Lower lobe of right lung (tissue), 2 donors: ENCODE data around the gene ABHD16A. TPM values are rescaled to one million over a fixed set of nuclear protein-coding genes. Genes with fewer than 3 reads are reported as not detected.

Experiments used
- ATAC-seq, 2 donors: fragments of 200-7000 bp; cut with Tn5 transposase; one replicate each; pipeline ENCODE4 v1.9.1; 2020 to 2022; ENCODE audit warnings: mild to moderate bottlenecking in 2 of 2, moderate library complexity in 2 of 2
- DNase-seq: peaks from one replicate; pipeline ENCODE4 v3.0.0-alpha.2; 2020
- H3K27ac ChIP-seq: fragments of 200-600 bp; one replicate; pipeline ENCODE4 v1.8.0; 2022
- H3K27me3 ChIP-seq: fragments of 200-600 bp; one replicate; pipeline ENCODE4 v1.8.0; 2022; ENCODE audit warnings: low read depth
- H3K36me3 ChIP-seq: fragments of 200-600 bp; one replicate; pipeline ENCODE4 v1.8.0; 2022; ENCODE audit warnings: mild to moderate bottlenecking
- H3K4me1 ChIP-seq: fragments of 200-600 bp; one replicate; pipeline ENCODE4 v1.8.0; 2022
- H3K4me3 ChIP-seq: fragments of 200-600 bp; one replicate; pipeline ENCODE4 v1.8.0; 2022; ENCODE audit warnings: mild to moderate bottlenecking
- H3K9me3 ChIP-seq: fragments of 200-600 bp; one replicate; pipeline ENCODE4 v1.8.0; 2022
- intact Hi-C: fragments of 100-400 bp; cut with DNase I; formaldehyde crosslinking; loops from one replicate; pipeline ENCODE4 v1.11.0; 2022
- total RNA-seq: library from RNA; stranded (reverse); fragmentation: NEBNext Ultra II Directional; extraction: Animal tissue kit (Norgen Biotek cat#: 25700); gene quantifications from one replicate; pipeline ENCODE4 v1.2.1, GENCODE V29; 2021
- TF ChIP-seq, protein P1 (sequence below): fragments of 200-600 bp; IDR thresholded peaks from one replicate; pipeline ENCODE4 v1.8.0; 2022; ENCODE audit warnings: antibody characterized with exemption, mild to moderate bottlenecking
- donor health status: DM: no; HTN: yes; CAD: no; lungs with severe emphysema.

The ABHD16A gene
- total RNA-seq, 1 donor from 2014 or later = 56.4 TPM

DNA sequence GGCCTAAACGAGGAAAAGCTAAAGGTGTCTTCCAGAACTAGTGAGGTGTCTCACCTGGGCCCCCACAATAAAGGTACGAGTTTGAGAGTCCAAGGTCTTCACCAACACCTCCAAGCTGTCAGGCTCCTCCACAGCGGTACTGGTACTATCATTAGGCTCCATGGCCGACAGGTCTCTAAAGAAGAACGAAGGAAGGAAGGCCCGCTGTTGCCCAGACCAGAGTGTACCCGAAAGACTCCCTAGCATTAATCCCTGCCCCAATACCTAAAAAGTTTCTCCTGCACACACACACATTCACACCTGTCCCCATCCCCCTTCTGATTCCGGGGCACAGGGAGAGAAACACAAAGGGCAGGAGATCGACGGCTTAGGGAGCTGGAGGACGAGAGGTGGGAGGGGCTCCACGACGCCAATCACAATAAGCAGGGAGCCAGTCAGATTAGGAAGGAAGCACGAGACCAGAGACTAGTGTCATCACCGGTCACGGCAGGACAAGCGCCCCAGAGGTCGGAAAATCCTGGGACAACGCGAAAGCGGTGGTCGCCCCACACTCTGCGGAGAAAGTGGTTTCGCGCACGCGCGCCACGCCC, 51.4 kb downstream of the ABHD16A start:
- DNase-seq (no peak), ATAC-seq (peak; percentile 79 to 82)
- Histone ChIP-seq H3K36me3 (peaks cover 58% of the 10 kb centered on the region), H3K9me3 (no peaks in the 10 kb centered on the region), H3K4me3 (peak overlapping the region; percentile 87), H3K4me1 (peaks cover 25% of the 10 kb centered on the region), H3K27ac (peak overlapping the region; percentile 96), H3K27me3 (no peaks in the 10 kb centered on the region)
- intact Hi-C loops = no loop called here
- TF ChIP-seq, protein P1, sequence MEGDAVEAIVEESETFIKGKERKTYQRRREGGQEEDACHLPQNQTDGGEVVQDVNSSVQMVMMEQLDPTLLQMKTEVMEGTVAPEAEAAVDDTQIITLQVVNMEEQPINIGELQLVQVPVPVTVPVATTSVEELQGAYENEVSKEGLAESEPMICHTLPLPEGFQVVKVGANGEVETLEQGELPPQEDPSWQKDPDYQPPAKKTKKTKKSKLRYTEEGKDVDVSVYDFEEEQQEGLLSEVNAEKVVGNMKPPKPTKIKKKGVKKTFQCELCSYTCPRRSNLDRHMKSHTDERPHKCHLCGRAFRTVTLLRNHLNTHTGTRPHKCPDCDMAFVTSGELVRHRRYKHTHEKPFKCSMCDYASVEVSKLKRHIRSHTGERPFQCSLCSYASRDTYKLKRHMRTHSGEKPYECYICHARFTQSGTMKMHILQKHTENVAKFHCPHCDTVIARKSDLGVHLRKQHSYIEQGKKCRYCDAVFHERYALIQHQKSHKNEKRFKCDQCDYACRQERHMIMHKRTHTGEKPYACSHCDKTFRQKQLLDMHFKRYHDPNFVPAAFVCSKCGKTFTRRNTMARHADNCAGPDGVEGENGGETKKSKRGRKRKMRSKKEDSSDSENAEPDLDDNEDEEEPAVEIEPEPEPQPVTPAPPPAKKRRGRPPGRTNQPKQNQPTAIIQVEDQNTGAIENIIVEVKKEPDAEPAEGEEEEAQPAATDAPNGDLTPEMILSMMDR = no peak

DNA sequence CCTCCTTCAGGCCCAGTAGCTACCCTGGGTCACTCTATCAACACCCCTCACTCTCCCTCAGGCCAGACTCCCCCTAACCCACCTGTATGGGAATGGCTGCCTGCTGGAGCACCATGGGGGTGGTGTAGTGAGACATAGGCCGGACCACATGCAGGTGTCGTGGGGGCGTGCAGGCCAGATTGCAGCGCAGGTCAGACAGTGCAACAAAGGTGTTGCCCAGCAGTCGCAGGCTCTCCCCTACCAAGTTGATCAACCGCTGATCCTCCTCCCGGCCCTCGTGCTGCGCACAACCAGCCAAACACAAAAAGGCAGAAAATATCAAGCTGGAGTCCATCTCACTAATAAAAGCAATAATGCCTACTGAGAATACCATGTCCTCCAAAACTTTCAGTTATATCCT, 57.8 kb downstream of the ABHD16A start:
- Histone ChIP-seq H3K4me1 (peaks cover 2% of the 10 kb centered on the region), H3K36me3 (peaks cover 100% of the 10 kb centered on the region), H3K27me3 (no peaks in the 10 kb centered on the region), H3K9me3 (no peaks in the 10 kb centered on the region), H3K4me3 (no peak overlapping the region), H3K27ac (no peak overlapping the region)
- ATAC-seq = no peak
- DNase-seq = no peak
- intact Hi-C loops = no loop called here
- TF ChIP-seq, protein P1 = no peak

DNA sequence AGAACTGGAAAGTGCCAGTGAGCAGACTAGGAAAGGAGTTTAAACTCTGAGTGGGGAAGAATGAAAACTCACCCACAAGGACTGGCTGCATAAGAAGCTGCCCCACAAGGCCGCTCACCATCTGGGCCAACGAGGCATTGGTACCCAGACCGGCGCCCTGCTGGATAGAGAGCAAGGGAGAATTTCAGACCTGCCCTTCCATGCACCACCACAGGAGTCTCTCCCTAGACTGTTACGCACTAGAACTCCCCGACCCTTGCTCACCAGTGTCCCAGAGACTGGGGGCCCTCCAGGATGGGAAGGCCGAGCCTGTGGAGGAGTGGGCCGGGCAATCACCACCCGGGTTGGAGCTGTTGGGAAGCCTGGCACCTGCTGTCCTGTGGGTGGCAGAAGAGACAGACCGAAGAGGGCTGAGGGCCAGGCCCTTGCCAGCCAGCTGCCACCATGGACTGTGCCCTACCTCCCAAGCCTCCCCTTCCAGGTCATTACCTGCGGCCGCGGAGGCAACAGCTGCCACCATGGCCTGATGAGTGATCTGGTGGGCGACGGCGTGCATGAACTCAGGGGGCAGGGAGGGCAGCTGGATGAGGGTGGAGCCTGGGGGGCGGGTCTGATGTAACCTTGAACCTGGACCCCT, 59.2 kb downstream of the ABHD16A start:
- DNase-seq (no peak), ATAC-seq (peak in 1 of 2 donors; percentile 17)
- Histone ChIP-seq H3K4me1 (no peaks in the 10 kb centered on the region), H3K36me3 (peaks cover 100% of the 10 kb centered on the region), H3K27ac (no peak overlapping the region), H3K9me3 (no peaks in the 10 kb centered on the region), H3K27me3 (no peaks in the 10 kb centered on the region), H3K4me3 (no peak overlapping the region)
- TF ChIP-seq, protein P1 = no peak
- intact Hi-C loops = no loop called here

DNA sequence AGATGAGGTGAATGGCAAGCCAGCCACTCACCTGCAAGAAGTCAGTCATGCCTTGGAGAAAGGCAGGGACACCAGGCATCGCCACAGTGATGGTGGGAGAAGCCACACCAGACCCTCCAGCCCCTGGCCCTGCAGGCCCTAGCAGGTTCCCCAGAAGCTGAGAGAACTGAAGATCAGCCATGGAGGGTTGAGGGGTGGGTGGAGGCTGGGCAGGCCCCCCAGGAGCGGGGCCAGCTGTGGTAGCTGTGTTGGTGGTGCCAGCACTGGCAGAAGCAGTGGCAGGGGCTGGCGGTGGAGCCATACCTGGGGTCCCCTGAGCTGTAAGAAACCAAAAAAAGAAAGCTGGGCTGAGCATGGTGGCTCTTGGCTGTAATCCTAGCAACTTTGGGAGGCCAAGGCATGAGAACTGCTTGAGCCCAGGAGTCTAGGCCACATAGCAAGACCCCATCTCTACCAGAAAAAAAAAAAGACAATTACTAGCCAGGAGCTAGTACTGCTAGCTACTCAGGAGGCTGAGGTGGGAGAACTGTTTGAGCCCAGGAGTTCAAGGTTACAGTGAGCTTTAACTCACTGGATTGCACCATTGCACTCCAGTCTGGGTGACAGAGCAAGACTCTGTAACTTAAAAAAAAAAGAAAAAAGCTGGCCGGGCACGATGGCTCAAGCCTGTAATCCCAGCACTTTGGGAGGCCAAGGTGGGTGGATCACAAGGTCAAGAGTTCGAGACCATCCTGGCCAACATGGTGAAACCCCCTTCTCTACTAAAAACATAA, 60.1 kb downstream of the ABHD16A start:
- no peaks in the 10 kb centered on the region for H3K27me3 ChIP-seq
- DNase-seq (no peak), ATAC-seq (no peak)
- no peaks in the 10 kb centered on the region for H3K9me3 ChIP-seq
- H3K36me3 ChIP-seq = peaks cover 100% of the 10 kb centered on the region
- no peak overlapping the region for H3K27ac ChIP-seq
- H3K4me3 ChIP-seq = no peak overlapping the region
- intact Hi-C loops = no loop called here
- TF ChIP-seq, protein P1 = no peak
- no peaks in the 10 kb centered on the region for H3K4me1 ChIP-seq

DNA sequence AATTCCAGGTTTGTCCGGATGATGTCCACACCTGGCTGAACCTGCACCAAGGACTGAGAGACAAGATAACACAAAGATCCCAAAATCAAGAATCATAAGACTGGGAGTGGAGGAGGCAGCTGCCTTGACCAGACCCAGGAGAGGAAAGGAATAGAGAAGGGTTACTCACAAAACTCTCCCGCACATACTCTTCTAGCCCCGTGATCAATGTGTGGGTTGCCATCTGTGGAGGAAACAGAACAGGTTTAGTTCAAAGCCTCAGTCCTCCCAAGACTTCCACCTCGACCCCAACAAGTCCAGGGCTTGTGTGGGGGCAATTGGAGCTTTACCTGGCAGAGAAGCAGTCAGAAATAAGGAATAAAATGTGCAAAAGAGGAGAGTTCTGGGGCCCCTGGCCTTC, 61.8 kb downstream of the ABHD16A start:
- ATAC-seq (no peak), DNase-seq (no peak)
- intact Hi-C loops = no loop called here
- Histone ChIP-seq H3K27ac (no peak overlapping the region), H3K27me3 (no peaks in the 10 kb centered on the region), H3K36me3 (peaks cover 100% of the 10 kb centered on the region), H3K9me3 (no peaks in the 10 kb centered on the region), H3K4me3 (no peak overlapping the region), H3K4me1 (no peaks in the 10 kb centered on the region)
- TF ChIP-seq, protein P1 = no peak
